Measurements from ENCODE around the gene HOXB6. TPM values are rescaled to one million over a fixed set of nuclear protein-coding genes. Genes with fewer than 3 reads are reported as not detected.
A peak's percentile ranks its signal among the peaks of the same experiment; 100 is the strongest.

HOXB6 gene
- total RNA-seq, 4 donors from 2014 or later: 0.66 to 5.1 (median 2.9) TPM

DNA sequence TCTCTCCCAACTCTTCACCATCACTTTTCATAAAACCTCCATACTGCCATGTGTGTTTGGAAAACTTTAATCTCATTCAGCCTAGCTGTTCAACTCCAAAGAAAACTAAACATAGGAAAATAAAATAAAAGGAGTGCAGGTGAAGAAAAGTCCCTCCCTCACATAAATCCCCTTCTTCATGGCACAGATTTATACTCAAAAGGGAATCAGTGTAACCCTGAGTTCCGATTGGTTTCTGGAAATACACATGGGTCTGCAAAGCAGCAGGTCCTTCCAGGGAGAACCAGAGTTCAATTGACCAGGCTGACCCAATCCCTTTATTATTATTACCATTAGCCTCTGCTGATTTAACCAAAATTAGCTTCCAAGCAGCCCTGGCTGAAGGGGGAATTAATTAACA lies 51.0 kb downstream of the HOXB6 start:
- Histone ChIP-seq H3K27ac (peak overlapping the region in 3 of 4 donors; percentile 10 to 75 (median 54)), H3K4me3 (peak overlapping the region in 1 of 4 donors; percentile 12), H3K27me3 (peaks cover 4 to 90% of the 10 kb centered on the region in 2 donors), H3K4me1 (peaks cover 0 to 43% (median 7%) of the 10 kb centered on the region in 4 donors), H3K9me3 (no peaks in the 10 kb centered on the region), H3K36me3 (no peaks in the 10 kb centered on the region)
- no peak for DNase-seq (ENCODE audit: low spot score in 2 of 2)
- WGBS, 2 donors: 32 to 79% methylated on average over 1 of the region's 1 CpG
- TF ChIP-seq, protein P1, sequence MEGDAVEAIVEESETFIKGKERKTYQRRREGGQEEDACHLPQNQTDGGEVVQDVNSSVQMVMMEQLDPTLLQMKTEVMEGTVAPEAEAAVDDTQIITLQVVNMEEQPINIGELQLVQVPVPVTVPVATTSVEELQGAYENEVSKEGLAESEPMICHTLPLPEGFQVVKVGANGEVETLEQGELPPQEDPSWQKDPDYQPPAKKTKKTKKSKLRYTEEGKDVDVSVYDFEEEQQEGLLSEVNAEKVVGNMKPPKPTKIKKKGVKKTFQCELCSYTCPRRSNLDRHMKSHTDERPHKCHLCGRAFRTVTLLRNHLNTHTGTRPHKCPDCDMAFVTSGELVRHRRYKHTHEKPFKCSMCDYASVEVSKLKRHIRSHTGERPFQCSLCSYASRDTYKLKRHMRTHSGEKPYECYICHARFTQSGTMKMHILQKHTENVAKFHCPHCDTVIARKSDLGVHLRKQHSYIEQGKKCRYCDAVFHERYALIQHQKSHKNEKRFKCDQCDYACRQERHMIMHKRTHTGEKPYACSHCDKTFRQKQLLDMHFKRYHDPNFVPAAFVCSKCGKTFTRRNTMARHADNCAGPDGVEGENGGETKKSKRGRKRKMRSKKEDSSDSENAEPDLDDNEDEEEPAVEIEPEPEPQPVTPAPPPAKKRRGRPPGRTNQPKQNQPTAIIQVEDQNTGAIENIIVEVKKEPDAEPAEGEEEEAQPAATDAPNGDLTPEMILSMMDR (IDR thresholded peaks at IDR 0.05): no peak
- TF ChIP-seq POLR2A (IDR thresholded peaks at IDR 0.05): no peak
- no peak for TF ChIP-seq EP300 (IDR thresholded peaks at IDR 0.05)

- no peaks in the 10 kb centered on the region for H3K36me3 ChIP-seq
- peaks cover 4 to 89% of the 10 kb centered on the region in 2 donors for H3K27me3 ChIP-seq
- WGBS, 2 donors: 59 to 68% methylated on average over 5 of the region's 5 CpGs
- no peak overlapping the region for H3K4me3 ChIP-seq
- H3K9me3 ChIP-seq: no peaks in the 10 kb centered on the region
- peak overlapping the region in 3 of 4 donors; percentile 6 to 68 (median 35) for H3K27ac ChIP-seq
- DNase-seq (ENCODE audit: low spot score in 2 of 2): no peak
- peaks cover 0 to 38% (median 7%) of the 10 kb centered on the region in 4 donors for H3K4me1 ChIP-seq
- TF ChIP-seq POLR2A (IDR thresholded peaks at IDR 0.05): no peak
- TF ChIP-seq, protein P1 (IDR thresholded peaks at IDR 0.05): no peak
- TF ChIP-seq EP300 (IDR thresholded peaks at IDR 0.05): no peak
These were observed 51.6 kb downstream of the HOXB6 start for GRCh38 chr17:48553190-48553547.

DNA sequence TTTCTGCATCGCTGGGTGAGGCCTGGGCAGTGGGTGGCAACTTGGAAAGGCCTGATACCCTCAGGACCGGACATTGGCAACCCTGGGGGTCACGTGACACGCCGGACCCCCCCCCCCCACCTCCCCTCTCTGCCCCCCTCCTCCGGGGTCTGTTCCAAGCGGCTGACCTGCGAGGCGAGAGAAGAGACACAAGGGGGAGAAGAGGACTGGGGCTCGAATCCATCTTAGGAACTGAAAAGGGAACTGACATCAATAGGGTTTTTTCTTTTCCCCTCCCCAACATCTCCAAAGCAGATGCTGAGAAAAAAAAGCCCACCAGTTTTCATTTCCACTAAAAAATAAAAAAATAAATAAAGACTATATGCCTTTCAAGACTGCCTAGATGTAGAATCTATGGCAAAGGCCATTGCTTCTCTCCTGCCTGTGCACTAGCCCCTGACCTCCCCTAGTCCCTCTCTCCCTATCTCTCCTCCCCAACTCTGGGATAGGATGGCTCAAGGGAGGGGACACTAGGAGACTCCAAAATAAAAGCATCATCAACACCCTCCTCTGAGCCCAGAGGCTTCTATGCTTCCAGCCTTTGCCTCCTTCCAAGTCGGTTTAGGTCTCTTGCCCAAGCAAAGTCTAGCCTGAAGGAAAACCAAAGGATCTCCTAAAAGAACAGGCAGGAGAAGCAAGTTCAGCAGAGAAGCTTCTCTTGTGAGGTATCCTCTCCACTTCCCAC lies 52.2 kb downstream of the HOXB6 start:
- TF ChIP-seq, protein P1 (IDR thresholded peaks at IDR 0.05): no peak
- TF ChIP-seq POLR2A (IDR thresholded peaks at IDR 0.05) (no peak), EP300 (IDR thresholded peaks at IDR 0.05) (no peak)
- Histone ChIP-seq H3K36me3 (no peaks in the 10 kb centered on the region), H3K4me3 (no peak overlapping the region), H3K27ac (peak overlapping the region in 3 of 4 donors; percentile 6 to 68 (median 35)), H3K27me3 (peaks cover 4 to 85% of the 10 kb centered on the region in 2 donors), H3K9me3 (no peaks in the 10 kb centered on the region), H3K4me1 (peaks cover 0 to 37% (median 7%) of the 10 kb centered on the region in 4 donors)
- no peak for DNase-seq (ENCODE audit: low spot score in 2 of 2)
- 38 to 42% methylated on average over 10 to 11 of the region's 11 CpGs for WGBS, 2 donors

- TF ChIP-seq, protein P1 (IDR thresholded peaks at IDR 0.05): no peak
- no peak for TF ChIP-seq EP300 (IDR thresholded peaks at IDR 0.05)
- TF ChIP-seq POLR2A (IDR thresholded peaks at IDR 0.05): no peak
- WGBS, 2 donors: 56 to 57% methylated on average over 37 to 43 of the region's 47 CpGs
- Histone ChIP-seq H3K27me3 (peaks cover 4 to 81% of the 10 kb centered on the region in 2 donors), H3K36me3 (no peaks in the 10 kb centered on the region), H3K4me1 (peaks cover 0 to 30% (median 5%) of the 10 kb centered on the region in 4 donors), H3K4me3 (no peak overlapping the region), H3K9me3 (no peaks in the 10 kb centered on the region), H3K27ac (peak overlapping the region in 2 of 4 donors; percentile 35 to 68)
- DNase-seq (ENCODE audit: low spot score in 2 of 2): no peak
These were observed 53.0 kb downstream of the HOXB6 start for GRCh38 chr17:48551596-48552465.
